Astrocyte (in vitro differentiated cells and primary cell): ENCODE measurements around the gene WDSUB1.

Experiments
- CTCF ChIP-seq: IDR thresholded peaks from 2 replicates; pipeline ENCODE4 v1.5.1; 2011; ENCODE audit warnings: low read depth, mild to moderate bottlenecking, inconsistent platforms, low read length, moderate library complexity; ENCODE audit not compliant: insufficient read depth
- EZH2 ChIP-seq: IDR thresholded peaks from 2 replicates; pipeline ENCODE4 v1.6.1; 2012; ENCODE audit warnings: mild to moderate bottlenecking, low read length, inconsistent platforms; ENCODE audit not compliant: insufficient read depth

- no peak for TF ChIP-seq CTCF
- TF ChIP-seq EZH2 = no peak
Measured at GRCh38 chr2:159199761-159200465, 86.6 kb downstream of the WDSUB1 start.
